ENCODE data around the gene PPP6R3. TPM values are rescaled to one million over a fixed set of nuclear protein-coding genes. Genes with fewer than 3 reads are reported as not detected.

PPP6R3 gene
- total RNA-seq, 1 donor from 2014 or later, result 115 TPM

- Mint-ChIP-seq H3K4me1 (ENCODE audit: unreplicated experiment) (no peaks in the 10 kb centered on the region), H3K9me3 (ENCODE audit: unreplicated experiment) (no peaks in the 10 kb centered on the region), H3K36me3 (ENCODE audit: low read depth, unreplicated experiment) (peaks cover 14% of the 10 kb centered on the region), H3K4me3 (ENCODE audit: unreplicated experiment) (no peak overlapping the region), H3K27ac (ENCODE audit: unreplicated experiment) (no peak overlapping the region), H3K27me3 (ENCODE audit: unreplicated experiment) (peaks cover 3% of the 10 kb centered on the region)
- no peak for DNase-seq (ENCODE audit: low spot score)
- TF ChIP-seq CTCF (IDR thresholded peaks at IDR 0.05; ENCODE audit: unreplicated experiment), result no peak
Measured at GRCh38 chr11:68449951-68450350, 10.6 kb upstream of the PPP6R3 start.

GRCh38 chr11:68450711-68451110, 9.8 kb upstream of the PPP6R3 start:
- no peak for TF ChIP-seq CTCF (IDR thresholded peaks at IDR 0.05; ENCODE audit: unreplicated experiment)
- H3K27me3 Mint-ChIP-seq (ENCODE audit: unreplicated experiment), result peaks cover 3% of the 10 kb centered on the region
- no peak overlapping the region for H3K4me3 Mint-ChIP-seq (ENCODE audit: unreplicated experiment)
- no peak overlapping the region for H3K27ac Mint-ChIP-seq (ENCODE audit: unreplicated experiment)
- H3K4me1 Mint-ChIP-seq (ENCODE audit: unreplicated experiment), result no peaks in the 10 kb centered on the region
- peaks cover 14% of the 10 kb centered on the region for H3K36me3 Mint-ChIP-seq (ENCODE audit: low read depth, unreplicated experiment)
- no peak for DNase-seq (ENCODE audit: low spot score)
- no peaks in the 10 kb centered on the region for H3K9me3 Mint-ChIP-seq (ENCODE audit: unreplicated experiment)

GRCh38 chr11:68454767-68455166, 5.8 kb upstream of the PPP6R3 start:
- Mint-ChIP-seq H3K4me1 (ENCODE audit: unreplicated experiment) (no peaks in the 10 kb centered on the region), H3K36me3 (ENCODE audit: low read depth, unreplicated experiment) (peaks cover 3% of the 10 kb centered on the region), H3K27me3 (ENCODE audit: unreplicated experiment) (peaks cover under 1% of the 10 kb centered on the region), H3K9me3 (ENCODE audit: unreplicated experiment) (no peaks in the 10 kb centered on the region), H3K4me3 (ENCODE audit: unreplicated experiment) (no peak overlapping the region), H3K27ac (ENCODE audit: unreplicated experiment) (no peak overlapping the region)
- no peak for TF ChIP-seq CTCF (IDR thresholded peaks at IDR 0.05; ENCODE audit: unreplicated experiment)
- DNase-seq (ENCODE audit: low spot score), result no peak

- peaks cover 7% of the 10 kb centered on the region for H3K27me3 Mint-ChIP-seq (ENCODE audit: unreplicated experiment)
- DNase-seq (ENCODE audit: low spot score), result no peak
- no peaks in the 10 kb centered on the region for H3K4me1 Mint-ChIP-seq (ENCODE audit: unreplicated experiment)
- no peak overlapping the region for H3K4me3 Mint-ChIP-seq (ENCODE audit: unreplicated experiment)
- H3K9me3 Mint-ChIP-seq (ENCODE audit: unreplicated experiment), result no peaks in the 10 kb centered on the region
- no peak overlapping the region for H3K27ac Mint-ChIP-seq (ENCODE audit: unreplicated experiment)
- H3K36me3 Mint-ChIP-seq (ENCODE audit: low read depth, unreplicated experiment), result no peaks in the 10 kb centered on the region
- no peak for TF ChIP-seq CTCF (IDR thresholded peaks at IDR 0.05; ENCODE audit: unreplicated experiment)
Measured at GRCh38 chr11:68455485-68455884, 5.1 kb upstream of the PPP6R3 start.

- no peaks in the 10 kb centered on the region for H3K9me3 Mint-ChIP-seq (ENCODE audit: unreplicated experiment)
- no peak overlapping the region for H3K27ac Mint-ChIP-seq (ENCODE audit: unreplicated experiment)
- peaks cover 4% of the 10 kb centered on the region for H3K36me3 Mint-ChIP-seq (ENCODE audit: low read depth, unreplicated experiment)
- no peak for DNase-seq (ENCODE audit: low spot score)
- no peak for TF ChIP-seq CTCF (IDR thresholded peaks at IDR 0.05; ENCODE audit: unreplicated experiment)
- peaks cover 12% of the 10 kb centered on the region for H3K27me3 Mint-ChIP-seq (ENCODE audit: unreplicated experiment)
- H3K4me3 Mint-ChIP-seq (ENCODE audit: unreplicated experiment), result no peak overlapping the region
- peaks cover 6% of the 10 kb centered on the region for H3K4me1 Mint-ChIP-seq (ENCODE audit: unreplicated experiment)
Measured at GRCh38 chr11:68457216-68457897, 3.2 kb upstream of the PPP6R3 start.
